Endothelial cell of umbilical vein (primary cell): ENCODE results near the gene FBN3. TPM values are rescaled to one million over a fixed set of nuclear protein-coding genes. Genes with fewer than 3 reads are reported as not detected.

ENCODE experiments used
- BruUV-seq: library from RNA; stranded (reverse); fragments of 400-500 nt; replicated peaks from 2 replicates; lab custom pipeline; 2021; lab: Mats Ljungman, UMichigan
- CTCF ChIA-PET: fragments of 300-600, 350-600 bp; sonication (Branson Sonifier 250); formaldehyde crosslinking; loops from one replicate; lab custom pipeline; 2021; ENCODE audit warnings: antibody characterized with exemption, inconsistent platforms; lab: Charles Lee
- POLR2A ChIA-PET: fragments of 300-600, 350-600 bp; sonication (Branson Sonifier 250); formaldehyde crosslinking; loops from one replicate; lab custom pipeline; 2021; ENCODE audit warnings: antibody characterized with exemption, inconsistent platforms; lab: Charles Lee
- DNase-seq: peaks from one replicate; pipeline ENCODE4 v3.0.0-alpha.2; 2011; ENCODE audit warnings: low read depth, low spot score
- FAIRE-seq: peaks from 2 replicates; lab custom pipeline; 2011; peaks lifted over from hg19 to GRCh38; lab: Jason Lieb, UNC
- H2AFZ ChIP-seq: 2 replicates; pipeline ENCODE4 v1.6.0; 2012; ENCODE audit warnings: low read depth, low read length, control low read depth, inconsistent platforms
- H3K27ac ChIP-seq: 2 replicates; pipeline ENCODE4 v1.5.1; 2011; ENCODE audit warnings: low read depth, mild to moderate bottlenecking, control low read depth, low read length, moderate library complexity; ENCODE audit not compliant: insufficient read depth
- H3K27me3 ChIP-seq, 2 experiments: 2 replicates each; pipeline versions ENCODE4 v1.6.0 to v1.6.1; 2011; ENCODE audit warnings: low read length in 2 of 2, mixed read lengths in 1 of 2; ENCODE audit not compliant: control insufficient read depth in 2 of 2, insufficient read depth in 2 of 2
- H3K36me3 ChIP-seq, 2 experiments: 2 replicates in 1 of 2; 3 replicates in 1 of 2; pipeline ENCODE4 v1.5.1; 2011; ENCODE audit warnings: low read length in 2 of 2, mild to moderate bottlenecking in 1 of 2, moderate library complexity in 1 of 2; ENCODE audit not compliant: control insufficient read depth in 2 of 2, insufficient read depth in 2 of 2; ENCODE audit errors: extremely low read depth in 1 of 2
- H3K4me1 ChIP-seq: 3 replicates; pipeline ENCODE4 v1.5.1; 2011; ENCODE audit warnings: mild to moderate bottlenecking, low read length; ENCODE audit not compliant: control insufficient read depth, insufficient read depth; ENCODE audit errors: extremely low read depth
- H3K4me2 ChIP-seq: 2 replicates; pipeline ENCODE4 v1.6.1; 2011; ENCODE audit warnings: low read length, control low read depth, mixed read lengths; ENCODE audit not compliant: insufficient read depth
- H3K4me3 ChIP-seq, 3 experiments: fragments of 200-600 bp in 1 of 3; sonication (generic), shearing (Covaris generic) in 1 of 3; replicated peaks in 1 of 3; 2 replicates each; pipeline ENCODE4 v1.5.1; 2011 to 2016; ENCODE audit warnings: control low read depth in 3 of 3, low read length in 3 of 3, mild to moderate bottlenecking in 2 of 3, inconsistent platforms in 1 of 3, low read depth in 1 of 3, moderate library complexity in 1 of 3; ENCODE audit not compliant: insufficient read depth in 1 of 3
- H3K79me2 ChIP-seq: 2 replicates; pipeline ENCODE4 v1.6.0; 2012; ENCODE audit warnings: low read length, inconsistent platforms; ENCODE audit not compliant: control insufficient read depth, insufficient read depth
- H3K9ac ChIP-seq: replicated peaks from 2 replicates; pipeline ENCODE3; 2011; ENCODE audit warnings: low read length, control low read depth; ENCODE audit not compliant: insufficient read depth; ENCODE audit errors: extremely low read depth
- H3K9me1 ChIP-seq: replicated peaks from 3 replicates; pipeline ENCODE4 v1.6.0; 2011; ENCODE audit warnings: mild to moderate bottlenecking, low read length; ENCODE audit not compliant: control insufficient read depth, insufficient read depth; ENCODE audit errors: extremely low read depth
- H3K9me3 ChIP-seq: replicated peaks from 2 replicates; pipeline ENCODE4 v1.5.1; 2012; ENCODE audit warnings: low read length, inconsistent platforms; ENCODE audit not compliant: control insufficient read depth, insufficient read depth
- H4K20me1 ChIP-seq: replicated peaks from 2 replicates; pipeline ENCODE3; 2011; ENCODE audit warnings: mild to moderate bottlenecking, low read length; ENCODE audit not compliant: control insufficient read depth, insufficient read depth; ENCODE audit errors: extremely low read depth
- EZH2 ChIP-seq: IDR thresholded peaks from 2 replicates; pipeline ENCODE4 v1.6.1; 2012; ENCODE audit warnings: borderline replicate concordance, low read depth, mild to moderate bottlenecking, moderate library complexity, low read length, inconsistent platforms; ENCODE audit not compliant: severe bottlenecking
- FOS ChIP-seq: IDR thresholded peaks from 2 replicates; pipeline ENCODE4 v1.6.1; 2011; ENCODE audit warnings: mild to moderate bottlenecking, low read length, moderate library complexity, borderline replicate concordance; ENCODE audit not compliant: insufficient read depth
- GATA2 ChIP-seq: IDR thresholded peaks from 2 replicates; pipeline ENCODE4 v1.7.0; 2011; ENCODE audit warnings: low read depth, mild to moderate bottlenecking, moderate library complexity, mixed read lengths, low read length; ENCODE audit not compliant: insufficient read length, insufficient read depth
- JUN ChIP-seq: IDR thresholded peaks from 2 replicates; pipeline ENCODE4 v1.6.1; 2011; ENCODE audit warnings: borderline replicate concordance, low read depth; ENCODE audit not compliant: insufficient read length, insufficient read depth
- MYC ChIP-seq: IDR thresholded peaks from one replicate; pipeline ENCODE4 v1.6.1; 2011; ENCODE audit warnings: mild to moderate bottlenecking, low read depth, low read length
- POLR2A ChIP-seq: IDR thresholded peaks from 2 replicates; pipeline ENCODE4 v1.6.1; 2012; ENCODE audit warnings: low read depth, mild to moderate bottlenecking, control low read depth, low read length
- POLR2AphosphoS5 ChIP-seq: IDR thresholded peaks from 2 replicates; pipeline ENCODE4 v1.6.1; 2012; ENCODE audit warnings: low read depth, mild to moderate bottlenecking, control low read depth, low read length, moderate library complexity; ENCODE audit not compliant: insufficient read depth
- dilution Hi-C: fragments of 300-500 bp; cut with MboI; formaldehyde crosslinking; loops from one replicate; pipeline ENCODE4 v1.15.0; 2019; ENCODE audit warnings: low sequenced_read_pairs; ENCODE audit not compliant: extremely low pct_ligation_motif_present
- intact Hi-C: fragments of 100-400 bp; cut with micrococcal nuclease; formaldehyde crosslinking; loops from one replicate; pipeline ENCODE4 v1.10.0; 2022
- polyA plus RNA-seq, 4 experiments: library from polyadenylated mRNA; depleted of rRNA in 3 of 4; stranded (reverse) in 3 of 4; unstranded in 1 of 4; fragments of >200 nt; gene quantifications; 2 replicates each; pipeline versions ENCODE4 v1.2.1 to v1.2.3, GENCODE V29; 2011 to 2012; ENCODE audit warnings: missing spikeins in 1 of 4
- total RNA-seq: library from RNA; stranded (reverse); gene quantifications from 2 replicates; pipeline ENCODE4 v1.2.3, GENCODE V29; 2021
- TF ChIP-seq, protein P1 (sequence below), 2 donors: IDR thresholded peaks; 1 replicate in 1 of 2; 2 replicates in 1 of 2; pipeline ENCODE4 v1.5.1; 2011; ENCODE audit warnings: low read length in 2 of 2, mild to moderate bottlenecking in 2 of 2, moderate library complexity in 2 of 2, control low read depth in 1 of 2, inconsistent platforms in 1 of 2, low read depth in 1 of 2; ENCODE audit not compliant: insufficient read depth in 1 of 2; ENCODE audit errors: extremely low read depth in 1 of 2
- TF ChIP-seq, protein P2 (sequence below): IDR thresholded peaks from 2 replicates; pipeline ENCODE4 v1.6.1; 2011; ENCODE audit not compliant: insufficient read depth, insufficient read length

FBN3 gene
- total and polyA plus RNA-seq, 2 donors (not counting 3 experiments of a cell fraction or from before 2014, with no cell fraction given): not detected

DNA sequence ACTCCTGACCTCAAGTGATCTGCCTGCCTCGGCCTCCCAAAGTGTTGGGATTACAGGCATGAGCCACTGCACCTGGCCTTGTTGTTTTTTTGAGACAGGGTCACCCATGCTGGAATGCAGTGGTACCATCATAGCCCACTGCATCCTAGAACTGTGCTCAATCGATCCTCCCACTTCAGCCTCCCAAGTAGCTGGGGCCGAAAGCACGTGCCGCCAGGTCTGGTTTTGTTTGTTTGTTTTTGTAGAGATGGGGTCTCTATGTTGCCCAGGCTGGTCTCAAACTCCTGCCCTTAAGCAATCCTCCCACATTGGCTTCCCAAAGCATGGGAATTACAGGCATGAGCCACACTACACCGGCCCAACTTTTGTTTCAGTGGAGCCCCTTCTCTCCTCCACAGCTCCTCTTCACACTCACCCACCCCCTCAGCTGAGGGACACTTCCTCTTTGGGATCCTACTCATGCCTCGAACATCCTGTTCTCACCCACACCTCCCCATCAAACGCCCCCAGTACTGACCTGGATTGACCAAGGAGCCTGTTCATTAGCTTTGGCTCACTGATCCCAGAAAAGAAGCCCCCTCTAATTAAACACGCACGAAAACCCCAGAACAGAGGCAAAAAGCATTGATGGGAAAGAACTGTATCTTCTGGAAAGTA is 47.0 kb upstream of the FBN3 start:
- no peaks in the 10 kb centered on the region for H3K27me3 ChIP-seq
- intact Hi-C loops (no loop called here), dilution Hi-C loops (no loop called here)
- no peaks in the 10 kb centered on the region for H3K36me3 ChIP-seq
- H3K9ac ChIP-seq: no peak overlapping the region
- peaks cover 2% of the 10 kb centered on the region for H3K4me1 ChIP-seq
- no peaks in the 10 kb centered on the region for H3K79me2 ChIP-seq
- H3K9me3 ChIP-seq: no peaks in the 10 kb centered on the region
- DNase-seq: no peak
- H4K20me1 ChIP-seq: no peaks in the 10 kb centered on the region
- no peaks in the 10 kb centered on the region for H3K9me1 ChIP-seq
- POLR2A ChIA-PET: no interaction called here
- no peak overlapping the region for H2AFZ ChIP-seq
- CTCF ChIA-PET: interaction anchor here (1.0 to 1.6 kb wide), 2 partner anchors 10 to 38 kb away, joined by 3 read pairs; no protein-coding TSS in a partner anchor
- TF ChIP-seq, protein P1, sequence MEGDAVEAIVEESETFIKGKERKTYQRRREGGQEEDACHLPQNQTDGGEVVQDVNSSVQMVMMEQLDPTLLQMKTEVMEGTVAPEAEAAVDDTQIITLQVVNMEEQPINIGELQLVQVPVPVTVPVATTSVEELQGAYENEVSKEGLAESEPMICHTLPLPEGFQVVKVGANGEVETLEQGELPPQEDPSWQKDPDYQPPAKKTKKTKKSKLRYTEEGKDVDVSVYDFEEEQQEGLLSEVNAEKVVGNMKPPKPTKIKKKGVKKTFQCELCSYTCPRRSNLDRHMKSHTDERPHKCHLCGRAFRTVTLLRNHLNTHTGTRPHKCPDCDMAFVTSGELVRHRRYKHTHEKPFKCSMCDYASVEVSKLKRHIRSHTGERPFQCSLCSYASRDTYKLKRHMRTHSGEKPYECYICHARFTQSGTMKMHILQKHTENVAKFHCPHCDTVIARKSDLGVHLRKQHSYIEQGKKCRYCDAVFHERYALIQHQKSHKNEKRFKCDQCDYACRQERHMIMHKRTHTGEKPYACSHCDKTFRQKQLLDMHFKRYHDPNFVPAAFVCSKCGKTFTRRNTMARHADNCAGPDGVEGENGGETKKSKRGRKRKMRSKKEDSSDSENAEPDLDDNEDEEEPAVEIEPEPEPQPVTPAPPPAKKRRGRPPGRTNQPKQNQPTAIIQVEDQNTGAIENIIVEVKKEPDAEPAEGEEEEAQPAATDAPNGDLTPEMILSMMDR (IDR thresholded peaks at IDR 0.05; ENCODE audit: extremely low read depth in 1 of 2, insufficient read depth in 1 of 2, low read depth in 1 of 2, low read length in 2 of 2): no peak
- TF ChIP-seq MYC: no peak
- no peak for TF ChIP-seq POLR2A
- no peak for TF ChIP-seq FOS
- TF ChIP-seq, protein P2, sequence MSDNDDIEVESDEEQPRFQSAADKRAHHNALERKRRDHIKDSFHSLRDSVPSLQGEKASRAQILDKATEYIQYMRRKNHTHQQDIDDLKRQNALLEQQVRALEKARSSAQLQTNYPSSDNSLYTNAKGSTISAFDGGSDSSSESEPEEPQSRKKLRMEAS: no peak
- TF ChIP-seq GATA2: no peak
- no peak for TF ChIP-seq JUN
- no peak for TF ChIP-seq EZH2
- no peak for TF ChIP-seq POLR2AphosphoS5
- FAIRE-seq: no peak
- H3K27ac ChIP-seq: no peak overlapping the region
- H3K4me2 ChIP-seq: no peak overlapping the region
- BruUV-seq: no TSS peak
- H3K4me3 ChIP-seq: no peak overlapping the region
